Measurements from ENCODE around the gene GRID1.

Gene GRID1

GRCh38 chr10:86248062-86248461 lies 118.5 kb downstream of the GRID1 start:
- in situ Hi-C loops (cut with MboI; ENCODE audit: low pct_unique_long_range_greater_than_20kb, low sequenced_read_pairs, unreplicated experiment), result no loop called here
- no peak for DNase-seq (ENCODE audit: low spot score)
- no peak for TF ChIP-seq CTCF (IDR thresholded peaks at IDR 0.05; ENCODE audit: extremely low read depth, insufficient read depth, missing control alignments)

GRCh38 chr10:86247588-86247987 lies 119.0 kb downstream of the GRID1 start:
- TF ChIP-seq CTCF (IDR thresholded peaks at IDR 0.05; ENCODE audit: extremely low read depth, insufficient read depth, missing control alignments), result no peak
- in situ Hi-C loops (cut with MboI; ENCODE audit: low pct_unique_long_range_greater_than_20kb, low sequenced_read_pairs, unreplicated experiment), result no loop called here
- DNase-seq (ENCODE audit: low spot score), result no peak

GRCh38 chr10:86247073-86247472 lies 119.5 kb downstream of the GRID1 start:
- in situ Hi-C loops (cut with MboI; ENCODE audit: low pct_unique_long_range_greater_than_20kb, low sequenced_read_pairs, unreplicated experiment), result no loop called here
- TF ChIP-seq CTCF (IDR thresholded peaks at IDR 0.05; ENCODE audit: extremely low read depth, insufficient read depth, missing control alignments), result no peak
- no peak for DNase-seq (ENCODE audit: low spot score)

- in situ Hi-C loops (cut with MboI; ENCODE audit: low pct_unique_long_range_greater_than_20kb, low sequenced_read_pairs, unreplicated experiment), result no loop called here
- no peak for DNase-seq (ENCODE audit: low spot score)
- TF ChIP-seq CTCF (IDR thresholded peaks at IDR 0.05; ENCODE audit: extremely low read depth, insufficient read depth, missing control alignments), result no peak
Measured at GRCh38 chr10:86246279-86246940, 120.2 kb downstream of the GRID1 start.

GRCh38 chr10:86245015-86245394 lies 121.6 kb downstream of the GRID1 start:
- no peak for DNase-seq (ENCODE audit: low spot score)
- no peak for TF ChIP-seq CTCF (IDR thresholded peaks at IDR 0.05; ENCODE audit: extremely low read depth, insufficient read depth, missing control alignments)
- in situ Hi-C loops (cut with MboI; ENCODE audit: low pct_unique_long_range_greater_than_20kb, low sequenced_read_pairs, unreplicated experiment), result no loop called here

- in situ Hi-C loops (cut with MboI; ENCODE audit: low pct_unique_long_range_greater_than_20kb, low sequenced_read_pairs, unreplicated experiment), result no loop called here
Measured at GRCh38 chr10:86244297-86245014, 122.1 kb downstream of the GRID1 start.

More at GRCh38 chr10:86244297-86245014, 122.1 kb downstream of the GRID1 start:
- no peak for TF ChIP-seq CTCF (IDR thresholded peaks at IDR 0.05; ENCODE audit: extremely low read depth, insufficient read depth, missing control alignments)
- DNase-seq (ENCODE audit: low spot score), result no peak
